Daoy (cell line): ENCODE measurements around the gene CDK3. TPM values are rescaled to one million over a fixed set of nuclear protein-coding genes. Genes with fewer than 3 reads are reported as not detected.

ENCODE experiments used
- DNase-seq: peaks from one replicate; pipeline ENCODE4 v3.0.0-alpha.2; 2015; ENCODE audit warnings: low read depth
- total RNA-seq: library from RNA; depleted of rRNA; stranded (reverse); fragments of >200 nt; shearing (Covaris generic); gene quantifications from 2 replicates; pipeline ENCODE4 v1.2.3, GENCODE V29; 2014

The CDK3 gene
- total RNA-seq, 1 experiment from 2014 or later: 1.3 TPM

- no peak for DNase-seq
Measured at GRCh38 chr17:75991396-75991795, 9.3 kb upstream of the CDK3 start.

GRCh38 chr17:75994802-75995370, 5.8 kb upstream of the CDK3 start:
- no peak for DNase-seq

GRCh38 chr17:75995385-75995925, 5.2 kb upstream of the CDK3 start:
- no peak for DNase-seq

GRCh38 chr17:75996665-75997590, 3.7 kb upstream of the CDK3 start:
- DNase-seq: peak; percentile 95

- peak; percentile 47 for DNase-seq
Measured at GRCh38 chr17:75998327-75998795, 2.3 kb upstream of the CDK3 start.

- peak; percentile 67 for DNase-seq
Measured at GRCh38 chr17:76000016-76000754, 470 bp upstream of the CDK3 start.

- DNase-seq: no peak
Measured at GRCh38 chr17:76002100-76002499, 1.4 kb downstream of the CDK3 start.

- DNase-seq: no peak
Measured at GRCh38 chr17:76003915-76004314, 3.3 kb downstream of the CDK3 start.

GRCh38 chr17:76004750-76005262, 4.2 kb downstream of the CDK3 start:
- peak; percentile 53 for DNase-seq

- peak; percentile 67 for DNase-seq
Measured at GRCh38 chr17:76005263-76006149, 4.9 kb downstream of the CDK3 start.

GRCh38 chr17:76007131-76007849, 6.6 kb downstream of the CDK3 start:
- no peak for DNase-seq

- no peak for DNase-seq
Measured at GRCh38 chr17:76007850-76008165, 7.2 kb downstream of the CDK3 start.

- no peak for DNase-seq
Measured at GRCh38 chr17:76008208-76008607, 7.6 kb downstream of the CDK3 start.

- no peak for DNase-seq
Measured at GRCh38 chr17:76008630-76009425, 8.2 kb downstream of the CDK3 start.

- no peak for DNase-seq
Measured at GRCh38 chr17:76009447-76009846, 8.8 kb downstream of the CDK3 start.

- DNase-seq: no peak
Measured at GRCh38 chr17:76009969-76010661, 9.5 kb downstream of the CDK3 start.

GRCh38 chr17:76011951-76012350, 11.3 kb downstream of the CDK3 start:
- peak; percentile 29 for DNase-seq

GRCh38 chr17:76013377-76013932, 12.8 kb downstream of the CDK3 start:
- no peak for DNase-seq
